Bronchial epithelial cell (primary cell): ENCODE data around the gene MRGPRD. TPM values are rescaled to one million over a fixed set of nuclear protein-coding genes. Genes with fewer than 3 reads are reported as not detected.
A peak's percentile ranks its signal among the peaks of the same experiment; 100 is the strongest.

Experiments
- DNase-seq: peaks from one replicate; pipeline ENCODE4 v3.0.0-alpha.2; 2010; ENCODE audit warnings: low read depth
- FAIRE-seq: peaks from 2 replicates; lab custom pipeline; 2011; peaks lifted over from hg19 to GRCh38; lab: Jason Lieb, UNC
- H3K27me3 ChIP-seq: 2 replicates; pipeline ENCODE4 v1.5.1; 2011; ENCODE audit warnings: low read length; ENCODE audit not compliant: control insufficient read depth, insufficient read depth
- H3K36me3 ChIP-seq: 2 replicates; pipeline ENCODE4 v1.5.1; 2011; ENCODE audit warnings: low read length; ENCODE audit not compliant: control insufficient read depth, insufficient read depth
- H3K4me3 ChIP-seq: 2 replicates; pipeline ENCODE4 v1.5.1; 2011; ENCODE audit warnings: mild to moderate bottlenecking, low read depth, low read length, control low read depth
- total RNA-seq: library from RNA; depleted of rRNA; stranded (reverse); fragments of >200 nt; gene quantifications from 2 replicates; pipeline ENCODE4 v1.2.1, GENCODE V29; 2014
- TF ChIP-seq, protein P1 (sequence below): IDR thresholded peaks from 2 replicates; pipeline ENCODE4 v1.5.1; 2011; ENCODE audit warnings: mild to moderate bottlenecking, moderate library complexity, low read length, control low read depth, inconsistent platforms; ENCODE audit not compliant: insufficient read depth, severe bottlenecking

MRGPRD gene
- total RNA-seq, 1 donor from 2014 or later, result not detected

DNA sequence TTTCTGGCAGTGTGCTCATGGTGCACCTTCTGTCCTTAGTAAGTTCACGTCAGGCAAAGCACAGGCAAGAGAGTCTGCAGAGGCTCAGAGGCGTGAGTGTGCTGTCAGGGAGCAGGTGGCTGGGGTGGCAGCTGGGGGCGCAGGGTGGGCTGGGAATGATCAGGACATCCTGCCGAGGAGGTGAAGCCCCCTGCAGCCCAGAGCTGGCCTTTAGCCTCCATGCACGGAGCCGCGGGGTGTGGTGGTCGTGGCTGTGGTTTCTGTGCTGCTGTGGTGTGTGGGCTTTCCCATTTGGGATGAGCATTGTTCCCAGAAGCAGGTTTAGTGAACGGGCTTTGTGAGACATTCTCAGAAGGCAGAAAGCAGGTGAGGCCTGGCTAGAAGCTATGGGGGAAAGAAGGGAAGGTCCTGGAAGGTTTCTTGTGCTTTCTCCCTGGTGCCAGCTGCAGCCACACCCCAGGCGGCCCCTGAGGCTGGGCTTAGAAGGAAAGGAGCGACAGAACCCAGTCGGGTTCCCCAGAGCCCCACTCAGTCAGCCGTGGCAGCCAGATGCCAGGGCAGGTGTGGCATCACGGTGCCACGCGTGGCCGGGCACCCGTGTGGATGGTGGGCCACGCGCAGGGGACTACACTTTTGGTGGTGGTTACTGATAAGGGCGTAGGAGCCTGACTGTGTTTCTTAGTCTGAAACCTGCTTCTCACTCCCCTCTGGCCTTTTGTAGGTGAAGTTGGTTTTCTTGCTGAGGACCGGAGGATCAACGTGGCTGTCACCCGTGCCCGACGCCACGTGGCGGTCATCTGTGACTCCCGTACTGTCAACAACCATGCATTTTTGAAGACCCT, 45.0 kb downstream of the MRGPRD start:
- FAIRE-seq, result no peak
- H3K27me3 ChIP-seq, result no peaks in the 10 kb centered on the region

DNA sequence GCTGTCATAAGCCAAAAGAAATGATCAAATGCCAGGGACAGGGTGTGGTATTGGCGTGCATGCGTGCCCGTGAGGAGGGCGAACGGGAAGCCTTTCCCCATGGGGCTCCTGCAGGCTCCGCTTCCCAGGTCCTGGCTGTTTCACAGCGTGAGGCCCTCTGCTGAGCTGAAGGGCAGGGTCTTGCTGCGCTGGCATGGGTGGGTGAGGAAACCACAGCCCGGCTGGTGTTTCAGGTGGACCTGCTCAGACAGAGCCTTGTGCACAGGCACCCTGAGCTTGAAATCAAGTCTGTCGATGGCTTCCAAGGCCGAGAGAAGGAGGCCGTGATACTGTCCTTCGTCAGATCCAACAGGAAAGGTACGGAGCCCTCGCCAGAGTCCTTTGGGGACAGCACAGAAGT, 45.7 kb downstream of the MRGPRD start:
- TF ChIP-seq, protein P1, sequence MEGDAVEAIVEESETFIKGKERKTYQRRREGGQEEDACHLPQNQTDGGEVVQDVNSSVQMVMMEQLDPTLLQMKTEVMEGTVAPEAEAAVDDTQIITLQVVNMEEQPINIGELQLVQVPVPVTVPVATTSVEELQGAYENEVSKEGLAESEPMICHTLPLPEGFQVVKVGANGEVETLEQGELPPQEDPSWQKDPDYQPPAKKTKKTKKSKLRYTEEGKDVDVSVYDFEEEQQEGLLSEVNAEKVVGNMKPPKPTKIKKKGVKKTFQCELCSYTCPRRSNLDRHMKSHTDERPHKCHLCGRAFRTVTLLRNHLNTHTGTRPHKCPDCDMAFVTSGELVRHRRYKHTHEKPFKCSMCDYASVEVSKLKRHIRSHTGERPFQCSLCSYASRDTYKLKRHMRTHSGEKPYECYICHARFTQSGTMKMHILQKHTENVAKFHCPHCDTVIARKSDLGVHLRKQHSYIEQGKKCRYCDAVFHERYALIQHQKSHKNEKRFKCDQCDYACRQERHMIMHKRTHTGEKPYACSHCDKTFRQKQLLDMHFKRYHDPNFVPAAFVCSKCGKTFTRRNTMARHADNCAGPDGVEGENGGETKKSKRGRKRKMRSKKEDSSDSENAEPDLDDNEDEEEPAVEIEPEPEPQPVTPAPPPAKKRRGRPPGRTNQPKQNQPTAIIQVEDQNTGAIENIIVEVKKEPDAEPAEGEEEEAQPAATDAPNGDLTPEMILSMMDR, result no peak
- peaks cover 17% of the 10 kb centered on the region for H3K36me3 ChIP-seq
- FAIRE-seq (no peak), DNase-seq (no peak)
- no peaks in the 10 kb centered on the region for H3K27me3 ChIP-seq
- H3K4me3 ChIP-seq, result no peak overlapping the region

More for the DNA sequence above, 45.0 kb downstream of the MRGPRD start:
- DNase-seq, result no peak
- Histone ChIP-seq H3K36me3 (peaks cover 14% of the 10 kb centered on the region), H3K4me3 (no peak overlapping the region)
- TF ChIP-seq, protein P1, result no peak

DNA sequence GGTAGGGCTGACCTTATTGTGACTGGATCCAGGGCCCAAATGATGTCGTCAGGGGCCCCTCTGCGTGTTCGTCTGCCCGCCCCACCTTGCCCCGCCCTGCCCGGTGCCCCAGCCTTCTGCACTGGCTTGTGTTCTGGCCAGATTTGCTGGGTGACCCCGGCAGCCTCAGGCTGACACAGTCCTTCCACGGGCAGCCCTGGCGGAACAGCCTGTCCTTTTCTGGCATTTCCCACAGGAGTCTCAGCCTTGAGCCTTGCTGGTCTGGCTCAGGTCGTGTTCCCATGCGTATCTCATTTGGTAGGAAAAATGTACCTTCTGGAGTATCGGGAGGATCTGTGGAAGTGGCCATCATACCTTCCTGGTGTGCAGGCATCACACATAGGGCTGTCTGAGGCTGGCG, 46.1 kb downstream of the MRGPRD start:
- DNase-seq (no peak), FAIRE-seq (no peak)
- H3K36me3 ChIP-seq, result peaks cover 18% of the 10 kb centered on the region

DNA sequence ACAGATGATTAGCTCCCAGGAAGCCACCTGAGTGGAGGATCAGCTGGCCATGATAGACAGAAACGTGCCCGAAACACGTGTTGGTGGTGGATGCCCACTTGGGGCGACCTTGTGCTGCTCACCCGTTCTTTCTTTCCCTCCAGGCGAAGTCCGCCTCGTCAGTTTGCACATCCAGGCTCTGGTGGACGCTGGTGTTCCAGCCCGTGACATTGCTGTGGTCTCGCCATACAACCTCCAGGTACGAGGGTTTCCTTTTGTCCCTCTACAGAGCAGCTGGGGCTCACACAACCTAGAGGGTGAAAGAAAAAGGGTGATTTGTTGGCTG, 46.5 kb downstream of the MRGPRD start:
- FAIRE-seq (peak; percentile 90), DNase-seq (no peak)
- H3K27me3 ChIP-seq, result no peaks in the 10 kb centered on the region
- peaks cover 18% of the 10 kb centered on the region for H3K36me3 ChIP-seq
- TF ChIP-seq, protein P1, result no peak
- no peak overlapping the region for H3K4me3 ChIP-seq

More for the DNA sequence above, 46.1 kb downstream of the MRGPRD start:
- Histone ChIP-seq H3K4me3 (no peak overlapping the region), H3K27me3 (no peaks in the 10 kb centered on the region)
- TF ChIP-seq, protein P1, result no peak

DNA sequence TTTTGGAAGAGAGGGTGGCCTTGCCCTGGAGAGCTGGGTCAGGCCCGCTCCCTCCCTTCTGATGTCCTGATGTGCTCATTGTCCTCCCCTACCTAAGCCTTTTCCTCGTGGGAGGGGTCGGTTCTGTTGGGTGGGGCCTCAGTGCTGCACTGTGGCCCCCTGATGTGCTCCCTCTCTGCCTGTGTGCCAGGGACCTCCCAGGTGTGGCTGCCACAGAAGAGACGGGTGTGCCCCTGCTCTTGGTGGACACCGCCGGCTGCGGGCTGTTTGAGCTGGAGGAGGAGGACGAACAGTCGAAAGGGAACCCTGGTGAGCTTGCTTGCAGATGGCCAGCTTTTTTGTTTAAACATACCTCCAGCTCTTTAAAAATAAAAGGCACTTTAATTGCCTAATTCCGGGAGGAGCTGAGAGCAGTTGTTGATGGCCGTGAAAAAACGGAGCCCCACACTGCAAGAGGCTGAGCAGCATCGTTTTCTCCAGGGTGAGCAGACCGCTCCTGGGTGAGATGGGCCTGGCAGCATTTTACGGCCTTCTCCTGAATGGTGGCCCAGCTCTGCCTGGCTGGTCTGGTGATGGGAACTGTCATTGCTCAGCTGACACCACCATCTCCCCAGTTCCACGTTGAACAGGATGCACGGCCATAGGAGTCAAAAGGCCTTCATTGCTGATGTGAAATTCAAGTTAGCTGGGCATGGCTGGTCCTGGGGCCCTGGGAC, 47.0 kb downstream of the MRGPRD start:
- Histone ChIP-seq H3K4me3 (no peak overlapping the region), H3K27me3 (no peaks in the 10 kb centered on the region), H3K36me3 (peaks cover 20% of the 10 kb centered on the region)
- TF ChIP-seq, protein P1, result no peak
- FAIRE-seq (no peak), DNase-seq (no peak)
